GM19438 (cell line): ENCODE results near the gene ENO2.

ENCODE experiments used
- ATAC-seq: cut with Tn5 transposase; IDR thresholded peaks from one replicate; pipeline ENCODE4 v1.9.1; 2021; ENCODE audit warnings: low read depth; ENCODE audit not compliant: unreplicated experiment

The ENO2 gene

GRCh38 chr12:6958609-6959057 is 44.3 kb downstream of the ENO2 start:
- ATAC-seq = no peak

- ATAC-seq = peak; percentile 43
Measured at GRCh38 chr12:6959058-6959804, 44.9 kb downstream of the ENO2 start.

- ATAC-seq = no peak
Measured at GRCh38 chr12:6959805-6960592, 45.6 kb downstream of the ENO2 start.

- no peak for ATAC-seq
Measured at GRCh38 chr12:6960593-6961277, 46.4 kb downstream of the ENO2 start.

- ATAC-seq = no peak
Measured at GRCh38 chr12:6961278-6961694, 46.9 kb downstream of the ENO2 start.

GRCh38 chr12:6961695-6962284 is 47.4 kb downstream of the ENO2 start:
- no peak for ATAC-seq

GRCh38 chr12:6962285-6963015 is 48.1 kb downstream of the ENO2 start:
- ATAC-seq = no peak

GRCh38 chr12:6963016-6963731 is 48.8 kb downstream of the ENO2 start:
- ATAC-seq = no peak

- ATAC-seq = no peak
Measured at GRCh38 chr12:6963791-6964413, 49.5 kb downstream of the ENO2 start.

- ATAC-seq = no peak
Measured at GRCh38 chr12:6964605-6965025, 50.2 kb downstream of the ENO2 start.

GRCh38 chr12:6965026-6965661 is 50.8 kb downstream of the ENO2 start:
- ATAC-seq = no peak

GRCh38 chr12:6965714-6966113 is 51.3 kb downstream of the ENO2 start:
- no peak for ATAC-seq

- no peak for ATAC-seq
Measured at GRCh38 chr12:6966351-6966750, 52.0 kb downstream of the ENO2 start.

GRCh38 chr12:6967651-6968100 is 53.3 kb downstream of the ENO2 start:
- ATAC-seq = no peak

- ATAC-seq = no peak
Measured at GRCh38 chr12:6968426-6968825, 54.0 kb downstream of the ENO2 start.

- ATAC-seq = no peak
Measured at GRCh38 chr12:6970096-6970527, 55.7 kb downstream of the ENO2 start.
